HL-60 (cell line): ENCODE data around the gene INSIG1.

Source experiments
- POLR2AphosphoS5 ChIP-seq: IDR thresholded peaks from 2 replicates; pipeline ENCODE4 v1.6.1; 2012; ENCODE audit warnings: low read depth
- TF ChIP-seq, protein P1 (sequence below): IDR thresholded peaks from one replicate; pipeline ENCODE4 v1.5.1; 2011; ENCODE audit warnings: low read length, control low read depth, inconsistent platforms; ENCODE audit not compliant: insufficient read depth

DNA sequence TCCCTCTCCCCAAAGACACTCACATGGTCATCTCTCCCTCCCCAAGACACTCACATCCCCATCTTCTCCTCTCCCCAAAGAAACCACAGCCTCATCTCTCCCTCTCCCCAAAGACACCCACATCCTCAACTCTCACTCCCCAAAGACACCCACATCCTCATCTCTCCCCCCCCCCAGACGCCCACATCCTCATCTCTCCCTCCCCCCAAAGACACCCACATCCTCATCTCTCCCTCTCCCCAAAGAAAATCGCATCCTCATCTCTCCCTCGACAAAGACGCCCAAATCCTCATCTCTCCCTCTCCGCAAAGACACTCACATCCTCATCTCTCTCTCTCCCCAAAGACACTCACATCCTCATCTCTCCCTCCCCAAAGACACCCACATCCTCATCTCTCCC is 31.5 kb downstream of the INSIG1 start:
- TF ChIP-seq, protein P1, sequence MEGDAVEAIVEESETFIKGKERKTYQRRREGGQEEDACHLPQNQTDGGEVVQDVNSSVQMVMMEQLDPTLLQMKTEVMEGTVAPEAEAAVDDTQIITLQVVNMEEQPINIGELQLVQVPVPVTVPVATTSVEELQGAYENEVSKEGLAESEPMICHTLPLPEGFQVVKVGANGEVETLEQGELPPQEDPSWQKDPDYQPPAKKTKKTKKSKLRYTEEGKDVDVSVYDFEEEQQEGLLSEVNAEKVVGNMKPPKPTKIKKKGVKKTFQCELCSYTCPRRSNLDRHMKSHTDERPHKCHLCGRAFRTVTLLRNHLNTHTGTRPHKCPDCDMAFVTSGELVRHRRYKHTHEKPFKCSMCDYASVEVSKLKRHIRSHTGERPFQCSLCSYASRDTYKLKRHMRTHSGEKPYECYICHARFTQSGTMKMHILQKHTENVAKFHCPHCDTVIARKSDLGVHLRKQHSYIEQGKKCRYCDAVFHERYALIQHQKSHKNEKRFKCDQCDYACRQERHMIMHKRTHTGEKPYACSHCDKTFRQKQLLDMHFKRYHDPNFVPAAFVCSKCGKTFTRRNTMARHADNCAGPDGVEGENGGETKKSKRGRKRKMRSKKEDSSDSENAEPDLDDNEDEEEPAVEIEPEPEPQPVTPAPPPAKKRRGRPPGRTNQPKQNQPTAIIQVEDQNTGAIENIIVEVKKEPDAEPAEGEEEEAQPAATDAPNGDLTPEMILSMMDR, result no peak
- no peak for TF ChIP-seq POLR2AphosphoS5
